ENCODE measurements around the gene MLXIPL. TPM values are rescaled to one million over a fixed set of nuclear protein-coding genes. Genes with fewer than 3 reads are reported as not detected.
A peak's percentile ranks its signal among the peaks of the same experiment; 100 is the strongest.

The MLXIPL gene
- total and polyA plus RNA-seq, 2 of the 8 experiments (the other 6 are each of a cell fraction or from before 2014, with no cell fraction given), result 9.4 to 10.6 TPM

- DNase-seq (ENCODE audit: low read depth in 1 of 2, low spot score in 2 of 2) (no peak), FAIRE-seq (no peak)
- POLR2A ChIA-PET (ENCODE audit: partially characterized antibody), result interaction anchor here (1.2 kb wide), 2 partner anchors 9 to 85 kb away, joined by 3 read pairs; no protein-coding TSS in a partner anchor
- TF ChIP-seq CEBPB (IDR thresholded peaks at IDR 0.05; ENCODE audit: low read depth, low read length) (no peak), BRCA1 (IDR thresholded peaks at IDR 0.05; ENCODE audit: low read depth, low read length) (no peak), CREB1 (IDR thresholded peaks at IDR 0.05) (no peak), CBX8 (IDR thresholded peaks at IDR 0.05; ENCODE audit: borderline replicate concordance, low read depth, low read length) (no peak), RAD21 (IDR thresholded peaks at IDR 0.05 in 1 of 2, conservative IDR thresholded peaks at IDR 0.05 in 1 of 2; ENCODE audit: low read depth in 2 of 2, low read length in 2 of 2) (peak; percentile 12 to 42; a peak in 3 of 4 replicates), CTCF (IDR thresholded peaks at IDR 0.05; ENCODE audit: control extremely low read depth in 1 of 3, insufficient read depth in 1 of 3, low read depth in 1 of 3, low read length in 3 of 3) (peak; percentile 12 to 37 (median 24); a peak in 3 of 4 replicates), SAP30 (IDR thresholded peaks at IDR 0.05; ENCODE audit: insufficient read depth, insufficient replicate concordance, low read length) (no peak), RFX5 (IDR thresholded peaks at IDR 0.05; ENCODE audit: borderline replicate concordance, low read depth, low read length) (no peak), NANOG (IDR thresholded peaks at IDR 0.05; ENCODE audit: insufficient read depth, low read depth, low read length, poor library complexity, severe bottlenecking) (no peak)
- TF ChIP-seq, protein P1, sequence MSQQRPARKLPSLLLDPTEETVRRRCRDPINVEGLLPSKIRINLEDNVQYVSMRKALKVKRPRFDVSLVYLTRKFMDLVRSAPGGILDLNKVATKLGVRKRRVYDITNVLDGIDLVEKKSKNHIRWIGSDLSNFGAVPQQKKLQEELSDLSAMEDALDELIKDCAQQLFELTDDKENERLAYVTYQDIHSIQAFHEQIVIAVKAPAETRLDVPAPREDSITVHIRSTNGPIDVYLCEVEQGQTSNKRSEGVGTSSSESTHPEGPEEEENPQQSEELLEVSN (IDR thresholded peaks at IDR 0.05), result no peak
Observed at GRCh38 chr7:73615886-73616285, 8.4 kb downstream of the MLXIPL start.

More at GRCh38 chr7:73615886-73616285, 8.4 kb downstream of the MLXIPL start:
- no peak overlapping the region for H2AK5ac ChIP-seq (ENCODE audit: low read depth, low read length)
- H3K14ac ChIP-seq (ENCODE audit: insufficient read length), result no peak overlapping the region
- no peak overlapping the region for H4K5ac ChIP-seq (ENCODE audit: insufficient read length, low read depth, low read length)
- 66% methylated on average over 4 of the region's 4 CpGs; no CpG with 5 or more reads in 1 of the 2 experiments for WGBS, 2 experiments (ENCODE audit: extremely low coverage in 1 of 2, insufficient coverage in 1 of 2, insufficient read length in 1 of 2, insufficient replicate concordance in 2 of 2, low coverage in 1 of 2, low lambda C conversion rate in 2 of 2, missing lambda C conversion rate in 1 of 2)
- H3K36me3 ChIP-seq (ENCODE audit: control insufficient read depth in 2 of 4, insufficient read depth in 4 of 4, low read length in 3 of 4), result no peaks in the 10 kb centered on the region
- H3K4me2 ChIP-seq (ENCODE audit: insufficient read depth in 1 of 2, low read depth in 2 of 2, low read length in 2 of 2), result no peak overlapping the region
- H4K20me1 ChIP-seq (replicated peaks in 1 of 2; ENCODE audit: control insufficient read depth in 1 of 2, insufficient read depth in 2 of 2, low read length in 2 of 2), result peaks cover 0 to 3% of the 10 kb centered on the region in 2 experiments
- H2BK12ac ChIP-seq (ENCODE audit: low read depth, low read length), result no peak overlapping the region
- no peak overlapping the region for H3K9ac ChIP-seq (replicated peaks in 1 of 4; ENCODE audit: extremely low read depth in 1 of 4, low read depth in 3 of 4, low read length in 3 of 4)
- no peak overlapping the region for H2AFZ ChIP-seq (ENCODE audit: low read length)
- H3K4ac ChIP-seq (replicated peaks; ENCODE audit: insufficient read length, low read depth, low read length), result no peak overlapping the region
- no peak overlapping the region for H2BK5ac ChIP-seq (ENCODE audit: low read depth, low read length)
- no peak overlapping the region for H2BK20ac ChIP-seq (ENCODE audit: low read length)
- H3K79me2 ChIP-seq (ENCODE audit: control insufficient read depth in 1 of 2, insufficient read depth in 2 of 2, low read length in 2 of 2), result no peaks in the 10 kb centered on the region
- CTCF ChIA-PET (ENCODE audit: partially characterized antibody), result interaction anchor here (0.7 to 17.4 kb wide), 13 partner anchors 9 to 110 kb away, joined by 3 to 136 read pairs (median 3); no protein-coding TSS in a partner anchor
- H3K18ac ChIP-seq (ENCODE audit: extremely low read depth, low read length), result no peak overlapping the region
- no peak overlapping the region for H4K91ac ChIP-seq (replicated peaks; ENCODE audit: insufficient read length, low read length)
- no peaks in the 10 kb centered on the region for H3K23me2 ChIP-seq (ENCODE audit: low read depth, low read length)
- no peaks in the 10 kb centered on the region; a peak in 1 of 7 replicates for H3K27me3 ChIP-seq (replicated peaks in 1 of 4; ENCODE audit: control insufficient read depth in 3 of 4, extremely low read depth in 1 of 4, insufficient read depth in 3 of 4, low read length in 3 of 4)
- H2BK120ac ChIP-seq (replicated peaks; ENCODE audit: low read depth, low read length), result no peak overlapping the region
- no peak overlapping the region for H3K23ac ChIP-seq (ENCODE audit: insufficient read length)
- no peaks in the 10 kb centered on the region for H3K9me3 ChIP-seq (ENCODE audit: insufficient read depth in 2 of 2, low read depth in 1 of 2, low read length in 1 of 2)
- no peak overlapping the region for H3K27ac ChIP-seq (ENCODE audit: low read depth, low read length)
- H3K4me1 ChIP-seq (replicated peaks in 1 of 4; ENCODE audit: control insufficient read depth in 3 of 4, insufficient read depth in 4 of 4, low read length in 3 of 4), result peaks cover 0 to 3% (median 0%) of the 10 kb centered on the region in 4 experiments; a peak in 1 of 7 replicates
- no peaks in the 10 kb centered on the region for H3K79me1 ChIP-seq (ENCODE audit: low read depth, low read length)
- H2BK15ac ChIP-seq (ENCODE audit: low read length), result no peak overlapping the region
- no peak overlapping the region for H3K56ac ChIP-seq (replicated peaks; ENCODE audit: insufficient read length, low read depth, low read length)
- H3K4me3 ChIP-seq (ENCODE audit: extremely low read depth in 1 of 4, insufficient read depth in 2 of 4, low read depth in 3 of 4, low read length in 4 of 4), result no peak overlapping the region
- H4K8ac ChIP-seq (ENCODE audit: extremely low read depth, insufficient read depth, low read length), result no peak overlapping the region
